ENCODE data around the gene ARMH1.

ARMH1 gene

DNA sequence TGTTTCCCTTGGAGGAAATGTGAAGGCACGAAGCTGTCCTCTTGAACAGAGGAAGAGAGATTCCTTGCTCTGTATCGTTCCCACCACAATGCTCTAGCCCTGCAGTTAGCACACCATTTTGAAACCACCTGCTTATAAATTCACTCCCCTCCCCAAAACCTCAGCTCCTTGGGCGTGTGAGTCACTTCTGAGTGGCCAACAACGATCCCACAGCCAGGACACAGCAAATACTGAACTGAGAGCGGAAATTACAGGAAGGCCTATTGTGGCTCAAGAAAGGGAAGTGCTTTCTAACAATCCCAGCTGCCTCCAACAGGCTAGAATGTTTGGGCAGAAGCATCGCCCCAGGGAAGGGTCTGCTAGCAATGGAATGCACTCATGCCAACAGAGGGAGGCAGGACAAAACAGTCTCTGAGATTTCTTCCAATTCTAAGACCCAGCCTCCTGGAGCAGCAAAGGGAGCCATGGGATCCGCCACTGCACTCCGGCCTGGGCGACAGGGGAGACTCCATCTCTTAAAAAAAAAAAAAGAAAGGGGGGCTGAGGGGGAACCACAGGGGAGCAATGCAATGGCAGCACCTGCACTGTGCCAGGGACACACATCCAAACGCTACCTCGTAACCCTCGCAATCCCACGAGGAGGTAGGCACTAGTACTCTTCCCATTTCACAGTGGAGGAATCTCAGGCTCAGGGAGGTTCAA is 2.1 kb upstream of the ARMH1 start:
- DNase-seq = no peak

DNA sequence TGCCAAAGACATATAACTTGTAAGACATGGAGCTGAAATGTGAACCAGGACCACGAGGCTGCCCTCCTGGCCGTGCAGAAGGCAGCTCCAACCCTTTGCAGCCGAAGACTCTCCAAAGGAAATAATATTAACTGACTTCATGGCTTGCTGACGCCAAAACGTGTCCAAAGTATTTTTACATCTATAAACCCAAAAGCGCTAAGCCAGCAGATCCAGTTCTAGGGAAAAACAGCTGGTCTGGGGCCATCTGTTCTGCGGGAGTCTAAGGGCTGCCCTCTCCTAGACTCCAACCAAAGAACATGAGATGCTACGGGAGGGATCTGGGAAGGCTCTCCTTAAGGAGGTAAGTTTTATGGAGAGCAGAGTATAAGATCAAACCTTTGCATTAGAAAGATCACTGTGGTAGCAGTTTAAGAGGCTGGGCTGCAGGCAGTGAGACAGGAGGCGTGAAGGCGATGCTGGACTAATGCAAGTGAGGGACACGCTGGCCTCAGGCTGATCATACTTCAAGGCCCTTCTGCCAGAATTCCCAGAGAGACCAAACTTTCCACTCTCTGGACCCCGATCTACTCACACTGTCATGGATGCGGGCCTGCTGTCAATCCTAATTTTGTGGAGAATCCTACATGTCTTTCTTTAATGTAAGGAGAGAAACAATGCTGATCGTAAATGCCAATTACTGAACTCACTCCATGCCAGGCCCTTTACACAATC is 1.4 kb upstream of the ARMH1 start:
- DNase-seq = no peak

DNA sequence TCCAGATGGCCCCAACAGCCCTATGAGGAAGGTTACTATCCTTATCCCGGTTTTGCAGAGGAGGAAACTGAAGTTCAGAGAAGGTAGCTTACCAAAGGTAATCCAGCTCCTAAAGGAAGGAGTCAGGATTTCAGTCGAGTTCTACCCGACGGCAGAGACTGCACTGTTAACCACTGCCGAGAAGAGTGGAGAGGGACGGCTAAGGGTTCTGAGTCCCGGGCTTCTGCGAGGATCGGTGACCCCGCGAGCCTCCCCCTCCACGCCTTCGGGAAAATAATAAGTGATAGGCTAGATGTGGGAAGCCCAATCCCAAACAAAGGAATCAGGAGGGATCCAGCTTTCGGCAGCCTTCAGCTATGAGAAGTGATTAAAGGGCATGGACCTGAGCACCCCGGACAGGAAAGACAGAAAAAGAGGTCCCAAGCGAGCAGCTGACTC is 820 bp upstream of the ARMH1 start:
- no peak for DNase-seq

DNA sequence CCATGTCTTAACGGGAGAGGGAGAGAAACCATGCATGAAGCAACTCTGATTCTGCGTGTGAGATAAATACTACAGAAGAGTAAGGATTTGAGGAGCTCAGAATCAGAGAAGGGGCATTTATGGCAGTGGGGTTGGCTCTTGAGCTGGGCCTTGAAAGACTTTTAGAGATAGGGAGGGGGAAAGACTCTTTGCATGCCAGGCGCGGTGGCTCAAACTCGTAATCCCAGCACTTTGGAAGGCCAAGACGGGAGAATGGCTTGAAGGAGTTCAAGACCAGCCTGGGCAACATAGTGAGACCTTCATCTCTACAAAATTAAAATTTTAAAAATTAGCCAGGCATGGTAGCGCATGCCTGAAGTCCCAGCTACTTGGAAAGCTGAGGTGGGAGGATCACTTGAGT is 672 bp downstream of the ARMH1 start:
- DNase-seq = no peak

DNA sequence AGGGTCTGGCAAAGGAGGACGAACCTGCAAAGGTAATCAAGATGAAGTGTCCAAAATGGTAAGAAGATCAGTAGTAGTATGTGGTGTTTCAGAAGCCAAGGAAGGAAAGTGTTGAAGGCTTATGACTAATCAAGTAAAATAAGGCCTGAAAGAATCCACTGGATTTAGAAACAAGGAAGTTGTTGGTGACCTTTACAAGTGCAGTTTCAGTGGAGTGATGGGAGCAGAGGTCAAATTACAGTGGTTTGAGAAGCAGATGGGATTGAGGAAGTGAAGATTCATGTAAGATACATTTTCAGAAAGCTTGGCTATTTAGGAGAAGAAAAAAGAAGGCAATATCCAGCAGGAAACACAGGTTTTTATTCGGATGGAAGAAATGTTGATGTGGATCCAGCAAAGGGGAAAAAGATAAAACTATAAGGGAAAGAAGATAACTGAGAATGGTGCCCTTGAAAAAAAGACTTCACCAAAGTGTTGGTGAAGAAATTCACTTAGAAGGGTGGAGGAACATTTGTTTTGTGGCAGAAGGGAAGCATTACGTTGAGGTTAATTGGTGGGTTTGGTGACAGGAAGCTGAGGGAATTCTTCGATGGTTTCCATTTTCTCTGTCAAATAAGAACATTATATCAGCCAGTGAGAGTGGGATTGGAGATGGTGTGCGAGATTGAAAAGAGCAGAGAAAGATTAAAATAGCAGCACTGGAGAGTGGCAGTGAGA is 2.1 kb downstream of the ARMH1 start:
- no peak for DNase-seq

DNA sequence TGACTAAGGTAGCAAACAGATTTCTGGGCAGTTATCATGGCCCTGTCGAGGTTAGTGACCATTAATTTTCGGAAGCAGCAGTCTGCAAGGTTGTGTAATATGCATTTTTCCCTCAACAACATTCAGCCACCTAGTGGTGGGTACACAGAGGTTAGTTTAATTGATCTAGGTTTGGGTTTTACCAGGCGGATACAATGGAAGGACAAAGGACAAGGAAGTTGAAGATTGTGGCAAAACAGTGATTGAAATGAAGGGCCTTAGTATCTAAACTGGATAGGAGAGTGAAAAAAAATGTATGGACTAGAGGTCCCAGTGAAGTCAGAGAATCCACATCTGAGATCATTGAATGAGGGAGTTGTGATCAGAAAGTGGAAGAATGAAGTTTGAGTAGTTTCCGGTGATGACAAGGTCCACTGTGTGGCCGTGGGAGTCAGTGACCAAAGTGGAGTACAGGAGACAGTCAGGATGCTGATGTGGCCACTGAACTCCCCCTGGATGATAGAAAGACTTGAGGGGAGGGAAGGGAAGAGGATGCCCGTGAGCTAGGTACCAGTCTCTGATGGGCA is 2.8 kb downstream of the ARMH1 start:
- no peak for DNase-seq

DNA sequence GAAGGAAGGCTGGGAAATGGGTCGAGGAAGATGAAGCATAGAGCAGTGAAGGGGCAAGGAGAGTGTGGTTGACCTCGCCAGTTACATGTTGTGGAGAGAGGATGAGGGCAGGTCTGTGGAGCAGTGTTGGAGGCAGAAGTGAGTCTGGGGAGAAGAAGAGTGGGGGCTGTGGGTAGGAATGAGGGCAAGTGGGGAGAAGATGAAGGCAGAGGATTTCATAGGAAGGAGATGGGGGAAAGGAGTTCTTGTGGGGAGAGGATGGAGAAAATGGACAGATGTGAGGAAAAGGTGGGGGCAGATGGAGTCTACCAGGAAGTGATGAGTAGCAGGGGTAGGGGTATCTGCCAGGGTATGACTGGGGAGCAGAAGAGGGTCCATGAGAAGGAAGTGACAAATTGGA is 3.6 kb downstream of the ARMH1 start:
- no peak for DNase-seq

DNA sequence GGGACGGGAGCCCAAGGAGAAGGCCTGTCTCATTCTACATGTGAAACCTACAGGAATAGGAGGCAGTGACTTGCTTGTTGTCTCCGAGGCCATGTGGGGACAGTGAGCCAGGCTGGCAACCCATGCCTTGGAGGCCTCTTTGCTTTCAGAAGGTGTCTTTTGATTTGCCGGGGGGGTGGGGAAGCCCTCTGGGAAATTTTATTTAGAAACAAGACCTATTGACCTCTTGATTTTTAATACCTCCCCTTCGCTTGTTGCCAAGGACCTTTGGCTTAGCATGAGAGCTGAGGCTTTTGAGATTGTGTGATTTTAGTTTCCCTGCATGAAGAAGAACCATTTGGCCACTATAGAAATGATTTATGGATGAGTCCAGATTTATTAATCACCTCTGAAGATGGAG is 4.1 kb downstream of the ARMH1 start:
- DNase-seq = no peak

DNA sequence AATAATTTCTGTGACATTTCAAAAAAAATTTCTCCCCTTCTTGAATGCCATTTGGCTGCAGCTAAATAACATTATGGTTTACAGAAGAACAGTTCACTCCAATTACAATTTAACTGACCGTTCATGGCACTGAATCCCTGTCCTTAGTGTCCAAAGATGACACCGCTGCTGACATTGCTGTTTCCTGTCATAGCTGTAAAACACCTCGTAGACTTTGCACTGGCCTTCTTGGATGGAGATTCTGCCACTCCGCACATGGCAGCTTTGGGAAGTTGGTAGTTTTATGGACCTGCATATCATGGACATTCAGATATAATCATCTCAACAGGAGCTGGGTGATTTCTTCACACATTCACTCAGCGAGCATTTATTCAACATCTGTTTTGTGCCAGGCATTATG is 5.0 kb downstream of the ARMH1 start:
- no peak for DNase-seq

DNA sequence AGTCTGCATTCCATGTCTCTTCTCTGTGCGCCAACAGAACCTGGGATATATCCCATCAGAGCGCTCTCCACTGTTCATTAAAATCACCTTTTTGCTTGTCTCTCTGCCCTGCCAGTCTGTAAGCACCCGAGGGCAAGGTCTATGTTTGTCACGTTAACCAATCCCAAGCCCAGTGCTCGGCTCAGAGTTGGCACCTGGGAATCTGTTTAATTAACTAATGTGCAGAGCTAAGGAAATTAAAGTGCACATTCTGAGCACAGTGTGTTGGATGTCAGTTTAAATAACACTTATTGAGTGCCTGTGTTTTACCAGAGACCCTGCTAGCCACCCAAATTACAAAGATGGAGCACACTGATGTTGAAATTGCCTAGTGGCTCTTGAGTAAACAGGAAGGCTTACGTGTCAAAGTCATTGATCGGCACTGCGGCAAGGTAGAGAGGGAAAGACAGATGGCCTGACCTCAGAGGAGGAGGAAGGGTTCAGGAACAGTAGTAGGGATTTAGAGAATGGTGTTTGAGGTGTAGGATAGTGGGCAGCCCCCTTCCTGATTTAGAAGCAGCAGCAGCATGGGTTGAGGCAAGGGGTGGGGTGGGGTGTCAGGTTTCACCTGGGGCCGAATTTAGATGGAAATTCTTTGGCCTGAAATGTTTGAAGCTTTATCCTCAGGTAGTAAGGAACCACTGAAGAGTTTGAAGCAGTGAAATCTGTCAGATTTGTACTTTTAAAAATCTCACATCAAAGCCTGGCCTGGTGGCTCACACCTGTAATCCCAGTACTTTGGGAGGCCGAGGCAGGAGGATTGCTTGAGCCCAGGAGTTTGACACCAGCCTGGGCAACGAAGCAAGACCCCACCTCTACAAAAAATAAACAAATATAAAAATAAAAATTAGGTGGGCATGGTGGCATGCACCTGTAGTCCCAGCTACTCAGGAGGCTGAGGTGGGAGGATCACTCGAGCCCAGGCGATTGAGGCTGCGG is 7.7 kb downstream of the ARMH1 start:
- DNase-seq = no peak

DNA sequence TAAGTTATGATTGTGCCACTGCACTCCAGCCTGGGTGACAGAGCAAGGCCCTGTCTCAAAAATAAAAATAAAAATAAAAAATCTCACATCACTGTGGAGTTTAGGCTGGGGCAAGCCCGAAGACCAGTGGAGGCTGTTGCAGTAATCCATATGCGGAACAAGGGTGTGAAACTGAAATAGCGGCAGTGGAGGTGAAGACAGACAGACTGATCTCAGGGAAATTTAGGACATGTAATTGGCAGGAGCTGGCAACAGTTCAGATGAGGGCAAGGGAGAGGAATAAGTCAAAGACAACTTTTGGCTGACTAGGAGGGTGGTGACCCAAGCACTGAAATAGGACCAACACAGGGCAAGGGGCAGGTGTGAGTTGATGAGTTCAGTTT is 8.4 kb downstream of the ARMH1 start:
- no peak for DNase-seq

DNA sequence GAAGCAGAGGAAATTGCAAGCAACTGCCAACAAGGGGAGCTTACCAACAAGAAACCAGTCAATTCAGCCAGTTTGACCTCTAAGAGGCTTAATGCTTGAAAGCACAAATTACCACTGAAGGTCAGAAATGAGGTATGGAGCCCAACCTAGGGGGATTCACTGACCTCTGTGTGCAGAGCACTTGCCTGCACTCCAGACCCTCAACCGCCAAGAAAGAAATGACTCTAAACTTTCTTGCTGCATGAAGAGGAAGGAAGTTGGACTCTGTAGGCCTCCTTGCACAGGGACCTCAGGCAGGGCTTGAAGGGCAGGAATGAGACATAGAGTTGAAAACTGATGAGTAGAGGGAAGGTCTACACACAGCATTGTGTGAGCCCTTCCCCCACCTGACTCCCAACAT is 10.0 kb downstream of the ARMH1 start:
- DNase-seq = no peak

DNA sequence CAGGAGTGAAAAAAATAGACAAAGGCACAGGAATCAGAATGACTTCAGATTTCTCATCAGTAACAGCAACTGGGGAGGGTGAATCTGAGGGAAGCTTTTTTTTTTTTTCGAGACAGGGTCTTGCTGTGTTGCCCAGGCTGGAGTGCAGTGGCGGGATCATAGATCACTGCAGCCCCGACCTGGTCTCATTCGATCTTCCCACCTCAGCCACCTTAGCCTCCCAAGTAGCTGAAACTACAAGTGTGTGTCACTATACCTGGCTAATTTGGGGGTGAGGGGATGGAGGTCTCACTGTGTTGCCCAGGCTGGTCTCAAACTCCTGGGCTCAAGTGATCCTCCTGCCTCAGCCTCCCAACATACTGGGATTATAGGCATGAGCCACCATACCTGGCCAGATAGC is 10.7 kb downstream of the ARMH1 start:
- DNase-seq = no peak

DNA sequence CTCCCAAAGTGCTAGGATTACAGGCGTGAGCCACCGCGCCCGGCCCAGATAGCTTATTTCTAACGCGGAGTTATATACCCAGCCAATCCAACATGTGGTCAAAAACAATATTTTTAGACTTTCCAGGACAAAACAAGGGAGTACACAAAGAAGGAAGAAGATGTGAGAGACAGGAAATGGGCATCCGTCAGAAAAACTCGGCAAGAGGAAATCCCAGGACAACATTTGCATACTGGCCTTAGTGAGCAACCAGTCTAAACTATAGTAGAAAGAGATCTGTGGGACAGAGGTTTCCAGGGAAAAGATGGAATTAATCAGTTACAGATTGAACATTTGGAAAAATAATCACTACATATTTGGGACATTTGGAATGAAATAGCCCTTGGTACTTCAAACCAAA is 11.4 kb downstream of the ARMH1 start:
- no peak for DNase-seq

DNA sequence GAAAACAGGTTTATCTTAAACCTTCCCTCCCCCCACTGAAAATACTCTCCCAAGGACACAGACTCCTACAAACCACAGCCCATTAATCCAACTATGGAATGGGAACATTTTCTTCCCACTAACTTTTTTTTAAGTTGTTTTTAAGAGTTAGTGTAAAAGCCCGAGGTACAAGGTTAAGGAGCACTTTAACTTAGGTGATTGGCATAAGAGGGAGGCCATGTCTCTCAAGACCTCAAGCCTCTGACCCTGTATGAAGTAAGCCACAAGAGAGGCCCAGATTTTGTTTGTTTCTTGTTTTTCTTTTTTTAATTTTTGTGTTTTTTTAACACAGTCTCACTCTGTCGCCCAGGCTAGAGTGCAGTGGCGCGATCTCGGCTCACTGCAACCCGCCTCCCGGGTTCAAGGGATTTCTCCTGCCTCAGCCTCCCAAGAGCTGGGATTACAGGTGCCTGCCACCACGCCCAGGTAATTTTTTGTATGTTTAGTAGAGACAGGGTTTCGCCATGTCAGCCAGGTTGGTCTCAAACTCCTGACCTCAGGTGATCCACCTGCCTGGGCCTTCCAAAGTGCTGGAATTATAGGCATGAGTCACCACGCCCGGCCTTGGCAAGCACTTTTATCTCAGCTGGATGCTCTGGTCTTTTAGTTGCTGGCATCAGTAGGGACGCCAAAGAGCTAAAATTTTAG is 14.4 kb downstream of the ARMH1 start:
- no peak for DNase-seq

DNA sequence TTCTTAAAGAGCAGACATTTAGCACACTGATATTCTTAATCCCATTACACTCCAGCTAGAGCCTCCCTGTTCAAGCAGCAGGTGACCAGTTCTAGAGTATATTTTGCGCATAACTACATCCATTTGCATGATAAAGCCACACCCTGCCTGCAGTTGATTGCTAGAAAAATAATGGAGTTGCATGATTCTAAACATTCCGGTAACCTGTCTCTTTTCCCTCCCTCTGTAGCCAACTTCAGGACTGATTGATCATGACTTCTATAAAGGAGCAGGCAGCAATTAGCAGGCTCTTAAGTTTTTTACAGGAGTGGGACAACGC is 14.9 kb downstream of the ARMH1 start:
- DNase-seq = no peak

DNA sequence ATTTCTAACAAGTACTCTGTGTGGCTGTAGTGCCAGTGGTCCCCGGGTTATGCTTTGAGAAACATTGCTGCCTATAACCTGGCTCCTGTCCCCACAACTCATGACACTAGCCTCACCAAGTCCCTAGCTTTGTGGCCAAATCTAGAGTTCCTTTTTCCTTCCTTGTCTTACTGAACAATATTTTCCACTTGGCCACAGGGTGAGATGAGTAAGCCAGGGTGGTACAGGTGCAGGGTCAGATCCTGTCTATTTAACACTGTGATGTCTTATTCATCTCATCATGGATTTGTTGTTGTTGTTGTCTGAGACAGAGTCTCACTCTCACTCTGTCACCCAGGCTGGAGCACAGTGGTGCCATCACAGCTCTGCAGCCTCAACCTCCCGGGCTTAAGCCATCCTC is 18.6 kb downstream of the ARMH1 start:
- DNase-seq = no peak

DNA sequence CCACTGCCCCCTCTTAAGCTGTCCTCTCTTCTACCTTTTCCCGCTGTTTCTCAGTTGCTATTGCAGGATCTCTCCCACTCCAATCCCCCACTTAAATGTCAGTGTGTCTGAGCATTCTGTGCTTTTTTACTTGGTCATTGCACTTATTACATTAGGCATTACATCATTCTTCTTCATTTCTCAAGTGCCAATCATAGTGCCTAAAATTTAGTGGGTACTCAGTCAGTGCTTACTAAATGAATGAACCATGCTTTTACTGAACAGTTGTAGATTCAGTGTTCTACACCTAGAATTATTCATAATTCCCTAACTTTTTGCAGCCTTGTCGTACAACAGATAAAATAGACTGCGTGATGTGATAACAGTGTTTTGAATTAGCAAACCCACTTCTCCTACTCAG is 19.4 kb downstream of the ARMH1 start:
- DNase-seq = no peak

DNA sequence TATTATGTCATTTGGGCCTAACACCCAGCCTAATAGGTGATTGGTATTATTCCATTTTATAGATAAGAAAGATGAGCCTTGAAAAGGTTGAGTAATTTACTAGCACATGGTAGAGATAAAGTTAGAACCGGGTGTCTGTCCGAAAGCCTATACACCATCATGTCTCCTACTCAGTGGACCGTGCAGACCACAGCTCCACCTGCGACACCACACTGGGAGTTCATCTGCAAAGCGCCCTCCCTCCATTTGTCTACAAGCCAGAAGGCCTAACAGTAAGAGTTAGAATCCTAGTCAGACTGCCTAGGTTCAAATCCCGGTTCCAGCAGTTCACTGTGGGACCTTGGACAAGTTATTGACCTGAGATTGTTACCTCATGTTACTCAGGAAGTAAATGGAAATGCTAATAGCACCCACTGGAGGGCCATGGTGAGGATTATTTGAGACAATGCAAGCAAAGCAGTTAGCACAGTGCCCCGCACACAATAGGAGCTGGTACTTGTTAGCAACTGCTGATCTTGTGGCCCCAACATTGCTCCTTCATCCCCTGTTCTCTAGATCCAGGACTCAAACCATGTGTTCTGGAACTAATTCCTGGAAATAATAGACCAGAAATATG is 20.5 kb downstream of the ARMH1 start:
- no peak for DNase-seq

DNA sequence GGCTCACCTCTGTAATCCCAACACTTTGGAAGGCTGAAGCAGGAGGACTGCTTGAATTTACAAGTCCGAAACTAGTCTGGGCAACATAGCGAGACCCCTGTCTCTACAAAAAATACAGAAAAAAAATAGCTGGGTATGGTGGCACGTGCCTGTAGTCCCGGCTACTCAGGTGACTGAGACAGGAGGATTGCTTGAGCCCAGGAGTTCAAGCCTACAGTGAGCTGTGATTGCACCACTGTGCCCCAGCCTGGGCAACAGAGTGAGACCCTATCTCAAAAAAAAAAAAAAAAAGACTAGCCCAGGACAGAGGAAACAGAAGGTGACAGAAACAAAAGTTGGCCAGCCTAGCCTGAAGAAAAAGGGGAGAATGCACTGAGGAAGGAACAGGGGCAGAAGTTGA is 21.2 kb downstream of the ARMH1 start:
- DNase-seq = no peak

DNA sequence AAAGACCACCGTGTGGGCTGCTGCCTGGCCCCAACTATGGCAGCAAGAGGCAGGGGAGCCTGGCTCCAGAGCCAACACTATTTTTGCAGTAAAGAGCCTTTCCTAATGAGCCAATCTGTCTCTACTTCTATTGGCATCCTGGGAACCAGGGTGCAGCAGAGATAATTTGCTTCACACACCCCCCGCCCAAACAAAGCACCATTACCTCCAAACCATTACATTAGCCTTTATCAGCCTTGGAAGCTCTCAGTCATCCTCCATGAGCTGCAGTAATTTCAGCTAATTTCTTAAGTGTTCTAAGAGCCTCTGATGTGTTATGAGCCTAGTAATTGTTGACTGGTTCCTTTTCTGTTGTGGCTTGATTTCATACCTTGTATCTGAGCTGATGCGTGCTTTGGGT is 21.6 kb downstream of the ARMH1 start:
- no peak for DNase-seq
